Spleen (tissue), 7 donors: ENCODE data around the gene CRACDL.

Experiments
- CTCF ChIP-seq, 11 experiments: fragments of 200-600 bp in 7 of 11; fragments of 450-650 bp in 4 of 11; sonication (generic) in 4 of 11; IDR thresholded peaks in 8 of 11; conservative IDR thresholded peaks in 3 of 11; 1 replicate in 7 of 11; 2 replicates in 4 of 11; pipeline versions ENCODE4 v1.4.0 to v1.8.0; 2016 to 2021; ENCODE audit warnings: antibody characterized with exemption in 11 of 11, inconsistent platforms in 4 of 11, mild to moderate bottlenecking in 1 of 11
- POLR2A ChIP-seq, 3 donors: fragments of 450-650 bp; IDR thresholded peaks; one replicate each; pipeline ENCODE4 v1.5.1; 2017; ENCODE audit warnings: antibody characterized with exemption in 3 of 3, mild to moderate bottlenecking in 1 of 3
- donor health status: DM: no; HTN: no; CAD: no; lungs with moderate emphysema.
- donor health status: DM: no; HTN: no; CAD: no.
- donor health status: DM: no; HTN: no; CAD: no.

GRCh38 chr2:98825858-98826257, 110.2 kb downstream of the CRACDL start:
- no peak for TF ChIP-seq CTCF (IDR thresholded peaks at IDR 0.05 in 8 of 11, conservative IDR thresholded peaks at IDR 0.05 in 3 of 11)
- TF ChIP-seq POLR2A (IDR thresholded peaks at IDR 0.05), result no peak
